ENCODE measurements around the gene CDC27.
"Not testable (repeated sequence)": the region's sequence is repeated elsewhere in the genome, so short reads cannot be mapped to it uniquely, and the experiment has no call there.

Gene CDC27

GRCh38 chr17:47074361-47074760 lies 114.7 kb downstream of the CDC27 start:
- in situ Hi-C loops (cut with HindIII; ENCODE audit: low sequenced_read_pairs), result not testable (repeated sequence)

GRCh38 chr17:47073629-47074028 lies 115.5 kb downstream of the CDC27 start:
- in situ Hi-C loops (cut with HindIII; ENCODE audit: low sequenced_read_pairs), result not testable (repeated sequence)

GRCh38 chr17:47072886-47073285 lies 116.2 kb downstream of the CDC27 start:
- in situ Hi-C loops (cut with HindIII; ENCODE audit: low sequenced_read_pairs), result no loop called here

GRCh38 chr17:47071171-47071570 lies 117.9 kb downstream of the CDC27 start:
- in situ Hi-C loops (cut with HindIII; ENCODE audit: low sequenced_read_pairs), result not testable (repeated sequence)

DNA sequence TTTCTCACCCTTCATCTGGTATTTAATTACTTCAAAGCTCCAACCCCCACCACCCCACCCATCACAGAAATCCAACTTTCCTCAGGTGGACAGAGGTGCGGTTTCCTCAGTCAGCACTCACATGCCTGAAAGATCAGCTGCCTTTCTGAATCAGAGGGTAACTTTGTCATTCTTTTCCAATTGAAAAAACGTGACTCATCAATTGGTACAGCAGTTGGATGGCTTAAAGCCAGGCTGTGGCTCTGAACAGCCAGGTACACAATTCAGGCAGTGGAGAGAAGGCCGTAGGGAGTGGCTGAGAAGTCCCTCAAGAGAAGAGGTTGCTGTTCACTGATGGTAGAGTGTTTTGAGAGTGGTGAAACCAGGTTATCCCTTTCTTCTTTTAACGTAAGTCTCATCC lies 118.8 kb downstream of the CDC27 start:
- in situ Hi-C loops (cut with HindIII; ENCODE audit: low sequenced_read_pairs), result not testable (repeated sequence)

Data from endothelial cell of hepatic sinusoid (primary cell).